ENCODE measurements around the gene MUC2. TPM values are rescaled to one million over a fixed set of nuclear protein-coding genes. Genes with fewer than 3 reads are reported as not detected.

Gene MUC2
- total RNA-seq, 1 donor from 2014 or later = not detected

DNA sequence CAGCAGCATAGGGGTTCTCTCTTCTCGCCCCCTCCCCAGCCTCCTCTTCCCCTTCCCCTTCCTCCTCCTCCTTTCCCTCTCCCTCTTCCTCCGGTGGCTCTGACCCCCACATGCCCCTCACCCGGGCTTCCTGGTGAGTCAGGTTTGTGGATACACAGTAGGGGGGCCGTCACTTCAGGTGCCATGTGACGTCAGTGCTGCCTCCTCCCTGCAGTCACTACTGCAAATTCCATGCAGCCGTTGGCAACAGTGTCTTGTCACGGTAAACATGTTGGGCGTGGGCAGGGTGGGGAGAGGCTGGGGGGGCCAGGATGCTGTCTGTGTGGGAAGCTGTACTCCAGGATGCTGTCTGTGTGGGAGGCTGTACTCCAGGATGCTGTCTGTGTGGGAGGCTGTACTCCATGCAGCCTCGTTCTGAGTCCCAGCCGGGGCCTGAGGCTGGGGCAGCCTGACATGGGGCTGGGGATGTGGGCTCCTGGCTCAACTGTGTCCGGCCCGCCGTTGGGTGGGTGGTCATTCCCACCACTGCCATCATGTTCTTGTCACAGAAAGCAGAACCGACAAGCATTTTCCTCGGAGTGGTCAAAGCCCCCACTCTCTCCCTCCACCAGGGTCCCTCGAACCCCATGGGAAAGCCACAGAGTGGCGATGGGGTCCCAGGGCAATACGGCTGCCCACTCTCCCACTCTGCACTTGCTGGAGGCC is 2.4 kb upstream of the MUC2 start:
- Mint-ChIP-seq H3K9me3 (ENCODE audit: unreplicated experiment) (no peaks in the 10 kb centered on the region), H3K4me1 (ENCODE audit: low read depth, unreplicated experiment) (no peaks in the 10 kb centered on the region), H3K4me3 (ENCODE audit: unreplicated experiment) (no peak overlapping the region), H3K36me3 (ENCODE audit: unreplicated experiment) (no peaks in the 10 kb centered on the region), H3K27ac (ENCODE audit: unreplicated experiment) (no peak overlapping the region), H3K27me3 (ENCODE audit: unreplicated experiment) (peaks cover 4% of the 10 kb centered on the region)
- TF ChIP-seq, protein P1, sequence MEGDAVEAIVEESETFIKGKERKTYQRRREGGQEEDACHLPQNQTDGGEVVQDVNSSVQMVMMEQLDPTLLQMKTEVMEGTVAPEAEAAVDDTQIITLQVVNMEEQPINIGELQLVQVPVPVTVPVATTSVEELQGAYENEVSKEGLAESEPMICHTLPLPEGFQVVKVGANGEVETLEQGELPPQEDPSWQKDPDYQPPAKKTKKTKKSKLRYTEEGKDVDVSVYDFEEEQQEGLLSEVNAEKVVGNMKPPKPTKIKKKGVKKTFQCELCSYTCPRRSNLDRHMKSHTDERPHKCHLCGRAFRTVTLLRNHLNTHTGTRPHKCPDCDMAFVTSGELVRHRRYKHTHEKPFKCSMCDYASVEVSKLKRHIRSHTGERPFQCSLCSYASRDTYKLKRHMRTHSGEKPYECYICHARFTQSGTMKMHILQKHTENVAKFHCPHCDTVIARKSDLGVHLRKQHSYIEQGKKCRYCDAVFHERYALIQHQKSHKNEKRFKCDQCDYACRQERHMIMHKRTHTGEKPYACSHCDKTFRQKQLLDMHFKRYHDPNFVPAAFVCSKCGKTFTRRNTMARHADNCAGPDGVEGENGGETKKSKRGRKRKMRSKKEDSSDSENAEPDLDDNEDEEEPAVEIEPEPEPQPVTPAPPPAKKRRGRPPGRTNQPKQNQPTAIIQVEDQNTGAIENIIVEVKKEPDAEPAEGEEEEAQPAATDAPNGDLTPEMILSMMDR (IDR thresholded peaks at IDR 0.05; ENCODE audit: partially characterized antibody, unreplicated experiment) = no peak
- no peak for DNase-seq

DNA sequence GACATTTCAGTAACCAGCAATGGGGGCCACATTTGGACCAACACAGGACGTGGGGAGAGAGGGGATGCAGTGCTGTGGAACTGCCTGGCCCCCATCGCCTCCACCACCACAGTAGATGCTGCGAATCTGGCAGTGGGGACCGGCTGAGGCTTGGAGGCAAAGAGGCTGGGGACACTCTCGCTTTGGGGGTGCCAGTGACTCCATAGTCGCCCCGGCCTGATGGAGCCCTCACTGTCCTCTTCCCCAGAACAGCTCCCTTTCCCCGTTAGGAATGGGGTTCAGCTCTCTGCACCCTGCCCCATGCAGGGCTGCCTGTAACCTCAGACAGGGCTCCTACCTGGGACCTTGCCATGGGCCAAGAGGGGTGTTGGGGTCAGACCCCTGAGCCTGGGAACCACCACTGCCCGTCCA is 1.8 kb upstream of the MUC2 start:
- Mint-ChIP-seq H3K4me3 (ENCODE audit: unreplicated experiment) (no peak overlapping the region), H3K27me3 (ENCODE audit: unreplicated experiment) (peaks cover 4% of the 10 kb centered on the region), H3K27ac (ENCODE audit: unreplicated experiment) (no peak overlapping the region), H3K9me3 (ENCODE audit: unreplicated experiment) (no peaks in the 10 kb centered on the region), H3K36me3 (ENCODE audit: unreplicated experiment) (no peaks in the 10 kb centered on the region), H3K4me1 (ENCODE audit: low read depth, unreplicated experiment) (no peaks in the 10 kb centered on the region)
- DNase-seq = no peak
- TF ChIP-seq, protein P1 (IDR thresholded peaks at IDR 0.05; ENCODE audit: partially characterized antibody, unreplicated experiment) = no peak

DNA sequence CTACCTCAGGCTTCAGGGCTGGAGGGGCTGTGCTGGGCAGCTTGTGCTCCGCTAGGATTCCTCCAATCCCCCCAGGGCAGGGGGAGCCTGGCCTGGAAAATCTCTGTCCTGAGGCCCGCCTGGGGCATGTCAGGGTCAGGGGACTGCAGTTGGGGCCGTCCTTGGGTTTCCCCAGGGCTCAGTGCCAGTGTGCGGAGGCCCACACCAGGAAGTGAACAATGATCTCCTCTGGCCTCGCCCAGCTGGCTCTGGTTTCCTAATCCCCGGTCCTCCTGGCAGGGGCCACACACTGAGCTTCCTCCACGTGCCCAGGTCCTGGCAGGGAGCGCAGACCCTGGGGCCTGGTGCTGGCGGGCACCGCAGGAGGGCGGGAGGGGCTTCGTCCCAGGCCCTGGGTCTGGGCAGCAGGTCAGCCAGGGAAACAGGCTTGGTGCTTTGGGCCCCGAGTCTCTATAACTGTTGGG is 1.4 kb upstream of the MUC2 start:
- no peak for DNase-seq
- H3K4me3 Mint-ChIP-seq (ENCODE audit: unreplicated experiment) = no peak overlapping the region
- H3K27me3 Mint-ChIP-seq (ENCODE audit: unreplicated experiment) = peaks cover 4% of the 10 kb centered on the region

DNA sequence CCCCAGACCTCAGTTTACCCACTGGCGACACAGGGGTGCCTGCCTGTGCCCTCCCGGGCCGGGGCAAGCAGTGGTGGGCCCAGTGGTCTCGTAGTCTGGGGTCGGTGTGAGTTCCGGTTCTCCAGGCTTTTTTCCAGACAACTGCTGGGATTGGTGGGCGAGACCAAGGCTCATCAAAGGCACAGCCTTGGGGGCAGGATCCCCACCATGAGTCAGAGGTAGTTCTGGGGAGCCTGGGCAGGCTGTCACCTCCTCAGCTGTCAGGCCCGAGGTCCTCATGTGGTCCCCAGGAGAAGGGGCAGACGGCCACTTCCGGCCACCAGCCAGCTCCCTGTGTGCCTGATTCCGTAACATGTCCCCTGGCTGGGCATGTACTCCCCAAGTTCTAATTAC is 827 bp upstream of the MUC2 start:
- DNase-seq = no peak
- H3K4me3 Mint-ChIP-seq (ENCODE audit: unreplicated experiment) = no peak overlapping the region
- H3K4me1 Mint-ChIP-seq (ENCODE audit: low read depth, unreplicated experiment) = no peaks in the 10 kb centered on the region
- no peaks in the 10 kb centered on the region for H3K36me3 Mint-ChIP-seq (ENCODE audit: unreplicated experiment)
- H3K27me3 Mint-ChIP-seq (ENCODE audit: unreplicated experiment) = peaks cover 4% of the 10 kb centered on the region
- TF ChIP-seq, protein P1 (IDR thresholded peaks at IDR 0.05; ENCODE audit: partially characterized antibody, unreplicated experiment) = no peak
- H3K27ac Mint-ChIP-seq (ENCODE audit: unreplicated experiment) = no peak overlapping the region
- H3K9me3 Mint-ChIP-seq (ENCODE audit: unreplicated experiment) = no peaks in the 10 kb centered on the region

More for the DNA sequence above, 1.4 kb upstream of the MUC2 start:
- TF ChIP-seq, protein P1 (IDR thresholded peaks at IDR 0.05; ENCODE audit: partially characterized antibody, unreplicated experiment) = no peak
- no peaks in the 10 kb centered on the region for H3K4me1 Mint-ChIP-seq (ENCODE audit: low read depth, unreplicated experiment)
- no peaks in the 10 kb centered on the region for H3K36me3 Mint-ChIP-seq (ENCODE audit: unreplicated experiment)
- H3K27ac Mint-ChIP-seq (ENCODE audit: unreplicated experiment) = no peak overlapping the region
- no peaks in the 10 kb centered on the region for H3K9me3 Mint-ChIP-seq (ENCODE audit: unreplicated experiment)

DNA sequence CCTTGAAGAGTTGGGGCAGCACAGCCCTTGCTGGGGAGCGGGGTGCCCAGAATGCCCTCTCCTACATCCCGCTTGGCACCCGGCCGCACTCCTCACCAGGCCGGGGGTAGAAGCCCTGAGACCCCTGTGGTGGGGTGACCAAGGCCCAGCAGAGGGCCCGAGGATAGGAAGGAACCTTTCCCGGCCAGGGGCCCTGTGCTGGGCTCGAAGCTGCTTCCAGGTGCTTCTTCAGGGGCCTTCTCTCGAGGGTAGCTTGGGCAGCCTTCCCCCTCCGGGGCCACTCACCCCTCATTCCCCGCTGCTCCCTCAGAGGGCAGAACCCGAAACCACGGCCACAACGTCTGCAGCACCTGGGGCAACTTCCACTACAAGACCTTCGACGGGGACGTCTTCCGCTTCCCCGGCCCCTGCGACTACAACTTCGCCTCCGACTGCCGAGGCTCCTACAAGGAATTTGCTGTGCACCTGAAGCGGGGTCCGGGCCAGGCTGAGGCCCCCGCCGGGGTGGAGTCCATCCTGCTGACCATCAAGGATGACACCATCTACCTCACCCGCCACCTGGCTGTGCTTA is 752 bp downstream of the MUC2 start:
- H3K4me3 Mint-ChIP-seq (ENCODE audit: unreplicated experiment) = no peak overlapping the region
- H3K9me3 Mint-ChIP-seq (ENCODE audit: unreplicated experiment) = no peaks in the 10 kb centered on the region
- no peaks in the 10 kb centered on the region for H3K4me1 Mint-ChIP-seq (ENCODE audit: low read depth, unreplicated experiment)
- H3K27ac Mint-ChIP-seq (ENCODE audit: unreplicated experiment) = no peak overlapping the region
- no peaks in the 10 kb centered on the region for H3K36me3 Mint-ChIP-seq (ENCODE audit: unreplicated experiment)
- DNase-seq = no peak
- TF ChIP-seq, protein P1 (IDR thresholded peaks at IDR 0.05; ENCODE audit: partially characterized antibody, unreplicated experiment) = no peak
- H3K27me3 Mint-ChIP-seq (ENCODE audit: unreplicated experiment) = no peaks in the 10 kb centered on the region
